NB4 (cell line): ENCODE results near the gene GABBR1.

Experiments
- DNase-seq: peaks from one replicate; pipeline ENCODE4 v3.0.0; 2010; ENCODE audit warnings: low read depth
- H3K4me3 ChIP-seq: one replicate; pipeline ENCODE4 v1.5.1; 2011; ENCODE audit warnings: mild to moderate bottlenecking, low read depth, low read length, moderate library complexity
- MAX ChIP-seq: IDR thresholded peaks from 2 replicates; pipeline ENCODE4 v1.6.1; 2011; ENCODE audit warnings: low read depth, low read length
- MYC ChIP-seq: IDR thresholded peaks from 2 replicates; pipeline ENCODE4 v1.6.1; 2011; ENCODE audit warnings: low read depth, low read length
- POLR2A ChIP-seq: IDR thresholded peaks from 2 replicates; pipeline ENCODE4 v1.6.1; 2011; ENCODE audit warnings: mild to moderate bottlenecking; ENCODE audit not compliant: insufficient read length; ENCODE audit errors: extremely low read depth
- TF ChIP-seq, protein P1 (sequence below): IDR thresholded peaks from one replicate; pipeline ENCODE4 v1.5.1; 2012; ENCODE audit warnings: low read depth, low read length

GABBR1 gene

DNA sequence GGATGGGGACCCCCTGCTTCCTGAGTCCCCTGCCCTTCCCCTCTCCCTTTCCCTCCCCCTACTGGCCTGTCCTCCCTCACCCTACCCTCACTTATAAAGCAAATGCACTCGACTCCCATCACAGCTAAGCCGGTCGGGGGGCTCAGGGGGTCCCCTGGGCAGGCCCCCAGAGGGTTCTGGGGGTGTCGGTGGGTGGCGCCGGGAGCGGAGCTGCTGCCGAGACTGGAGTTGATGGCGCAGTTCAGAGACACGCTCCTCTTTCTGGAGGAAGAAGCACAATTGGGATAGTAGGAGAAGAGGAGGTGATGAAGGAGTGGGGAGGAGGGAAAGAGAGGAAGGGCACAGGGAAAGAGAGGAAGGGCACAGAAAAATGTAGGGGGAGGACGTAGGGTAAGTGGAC lies 29.5 kb downstream of the GABBR1 start:
- TF ChIP-seq MAX (no peak), POLR2A (no peak), MYC (no peak)
- TF ChIP-seq, protein P1, sequence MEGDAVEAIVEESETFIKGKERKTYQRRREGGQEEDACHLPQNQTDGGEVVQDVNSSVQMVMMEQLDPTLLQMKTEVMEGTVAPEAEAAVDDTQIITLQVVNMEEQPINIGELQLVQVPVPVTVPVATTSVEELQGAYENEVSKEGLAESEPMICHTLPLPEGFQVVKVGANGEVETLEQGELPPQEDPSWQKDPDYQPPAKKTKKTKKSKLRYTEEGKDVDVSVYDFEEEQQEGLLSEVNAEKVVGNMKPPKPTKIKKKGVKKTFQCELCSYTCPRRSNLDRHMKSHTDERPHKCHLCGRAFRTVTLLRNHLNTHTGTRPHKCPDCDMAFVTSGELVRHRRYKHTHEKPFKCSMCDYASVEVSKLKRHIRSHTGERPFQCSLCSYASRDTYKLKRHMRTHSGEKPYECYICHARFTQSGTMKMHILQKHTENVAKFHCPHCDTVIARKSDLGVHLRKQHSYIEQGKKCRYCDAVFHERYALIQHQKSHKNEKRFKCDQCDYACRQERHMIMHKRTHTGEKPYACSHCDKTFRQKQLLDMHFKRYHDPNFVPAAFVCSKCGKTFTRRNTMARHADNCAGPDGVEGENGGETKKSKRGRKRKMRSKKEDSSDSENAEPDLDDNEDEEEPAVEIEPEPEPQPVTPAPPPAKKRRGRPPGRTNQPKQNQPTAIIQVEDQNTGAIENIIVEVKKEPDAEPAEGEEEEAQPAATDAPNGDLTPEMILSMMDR: no peak
- no peak overlapping the region for H3K4me3 ChIP-seq
- no peak for DNase-seq

DNA sequence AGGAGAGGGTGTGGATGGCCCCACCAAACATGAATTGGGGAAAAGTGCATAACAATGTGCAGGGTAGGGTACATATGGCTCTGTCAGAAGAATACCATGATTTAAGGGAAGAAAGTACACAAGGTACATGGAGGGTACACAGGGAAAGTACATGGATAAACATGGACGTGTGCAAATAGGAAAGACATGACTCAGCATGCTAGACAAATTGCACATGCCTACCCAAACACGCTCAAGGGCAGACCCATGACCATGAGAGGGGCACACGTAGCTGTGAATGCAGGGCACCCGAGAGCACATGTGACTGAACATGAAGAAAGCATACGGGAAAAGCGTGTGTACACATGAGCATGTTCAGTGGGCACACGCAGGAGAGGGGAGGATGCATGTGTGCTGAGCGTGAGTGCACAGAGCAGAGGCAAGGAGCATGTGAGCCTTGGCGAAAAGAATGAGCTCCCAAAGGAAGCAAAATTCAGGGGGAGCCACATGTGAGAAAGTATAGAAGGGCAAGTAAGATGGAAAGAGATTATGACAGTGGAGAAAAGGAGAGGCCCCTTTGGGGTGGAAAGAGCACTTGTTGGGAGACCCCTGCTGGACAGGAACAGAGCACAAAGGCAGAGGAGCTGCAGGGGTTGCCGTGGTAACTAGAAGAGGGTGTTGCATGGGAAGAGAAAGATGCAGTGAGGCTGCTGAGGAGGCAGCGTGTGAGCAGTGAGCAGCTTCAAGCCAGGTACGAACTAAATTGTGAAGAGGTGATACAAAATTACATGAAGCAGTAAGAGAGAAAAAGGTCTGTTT lies 30.2 kb downstream of the GABBR1 start:
- peak; percentile 24 for DNase-seq
- TF ChIP-seq, protein P1: peak; percentile 41
- TF ChIP-seq MAX (no peak), MYC (no peak), POLR2A (no peak)
- H3K4me3 ChIP-seq: no peak overlapping the region

GRCh38 chr6:29598172-29598747 lies 34.7 kb downstream of the GABBR1 start:
- H3K4me3 ChIP-seq: no peak overlapping the region
- no peak for DNase-seq
- TF ChIP-seq, protein P1: no peak
- TF ChIP-seq POLR2A: no peak
- TF ChIP-seq MYC: no peak
- no peak for TF ChIP-seq MAX

GRCh38 chr6:29597184-29597583 lies 35.8 kb downstream of the GABBR1 start:
- no peak overlapping the region for H3K4me3 ChIP-seq
- TF ChIP-seq, protein P1: no peak
- TF ChIP-seq MAX (no peak), MYC (no peak), POLR2A (no peak)
- DNase-seq: no peak

GRCh38 chr6:29596381-29596900 lies 36.5 kb downstream of the GABBR1 start:
- TF ChIP-seq, protein P1: no peak
- no peak for TF ChIP-seq MYC
- TF ChIP-seq POLR2A: no peak
- no peak for TF ChIP-seq MAX
- no peak for DNase-seq
- H3K4me3 ChIP-seq: no peak overlapping the region
